GM21717 (cell line): ENCODE measurements around the gene SEPTIN5.
"Not testable (repeated sequence)": the region's sequence is repeated elsewhere in the genome, so short reads cannot be mapped to it uniquely, and the experiment has no call there.

Experiments used
- ATAC-seq: cut with Tn5 transposase; IDR thresholded peaks from one replicate; pipeline ENCODE4 v1.9.1; 2021; ENCODE audit warnings: mild to moderate bottlenecking, moderate library complexity; ENCODE audit not compliant: unreplicated experiment

Gene SEPTIN5

GRCh38 chr22:19680287-19680881 is 33.9 kb upstream of the SEPTIN5 start:
- ATAC-seq = no peak

GRCh38 chr22:19680911-19681862 is 33.1 kb upstream of the SEPTIN5 start:
- ATAC-seq = no peak

- ATAC-seq = no peak
Measured at GRCh38 chr22:19681863-19682245, 32.4 kb upstream of the SEPTIN5 start.

DNA sequence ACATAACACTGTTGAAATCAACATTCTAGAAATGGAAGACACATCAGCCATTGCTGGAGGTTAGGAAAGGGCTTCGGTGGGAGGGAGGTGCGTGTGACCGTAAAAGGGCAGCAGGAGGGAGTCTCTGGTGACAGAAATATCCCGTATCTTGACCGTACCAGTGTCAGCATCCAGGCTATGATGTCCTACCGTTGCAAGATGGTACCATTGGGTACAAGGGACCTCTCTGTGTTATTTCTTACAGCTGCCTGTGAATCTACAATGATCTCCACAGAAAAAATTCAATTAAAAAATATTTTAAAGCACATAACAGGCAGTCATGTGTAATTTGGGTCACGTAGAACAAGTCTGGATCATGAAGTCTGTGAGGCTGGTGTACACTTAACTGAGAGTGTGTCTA is 27.4 kb upstream of the SEPTIN5 start:
- no peak for ATAC-seq

GRCh38 chr22:19687561-19688300 is 26.6 kb upstream of the SEPTIN5 start:
- ATAC-seq = no peak

DNA sequence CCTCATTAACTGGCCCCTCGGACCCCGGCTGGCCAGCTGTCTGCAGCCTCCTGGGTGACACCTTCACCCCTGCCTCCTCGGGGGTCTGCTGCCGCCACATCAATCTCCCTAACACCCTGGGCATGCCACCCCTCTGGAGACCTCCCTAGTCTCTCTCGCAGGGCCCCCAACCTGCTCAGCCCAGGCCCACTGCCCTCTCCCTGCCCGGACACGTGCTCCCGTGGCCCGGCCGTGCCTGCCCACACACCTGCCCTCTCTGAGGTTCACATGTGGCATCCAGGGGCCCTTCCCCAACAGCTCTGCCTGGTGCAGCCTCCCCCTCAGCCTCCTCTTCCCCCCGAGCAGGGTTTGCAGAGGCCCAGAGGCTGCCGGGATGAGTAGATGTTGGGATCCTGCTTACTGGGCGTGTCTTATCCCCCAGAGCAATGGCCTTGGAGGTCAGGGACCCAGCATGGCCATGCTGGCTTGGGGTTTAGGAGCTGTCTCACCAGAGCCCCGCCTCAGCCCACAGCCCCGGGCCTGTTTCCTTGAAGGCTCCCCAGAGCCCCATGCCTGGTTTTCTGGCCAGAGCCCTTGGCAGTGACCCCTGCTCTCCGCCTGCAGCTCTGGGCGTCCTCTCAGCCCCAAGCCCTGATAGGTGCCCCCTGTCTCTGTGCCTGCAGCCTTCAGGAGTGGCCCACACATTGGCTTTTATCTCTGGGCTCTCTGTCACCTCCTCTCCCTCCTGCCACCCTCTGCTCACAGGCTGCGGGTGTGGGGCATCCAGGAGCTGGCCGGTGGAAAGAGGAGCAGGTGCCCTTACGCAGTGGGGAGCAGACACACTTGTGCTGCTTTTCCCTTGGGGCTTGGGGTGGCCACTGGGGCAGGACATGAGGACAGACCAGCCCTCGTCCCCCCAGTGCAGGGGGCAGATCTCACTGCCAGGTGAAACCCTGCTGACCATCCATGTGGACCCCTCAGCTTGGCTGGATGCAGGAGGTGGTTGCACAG is 25.7 kb upstream of the SEPTIN5 start:
- no peak for ATAC-seq

GRCh38 chr22:19689408-19689807 is 24.9 kb upstream of the SEPTIN5 start:
- no peak for ATAC-seq

GRCh38 chr22:19691007-19691720 is 23.1 kb upstream of the SEPTIN5 start:
- no peak for ATAC-seq

DNA sequence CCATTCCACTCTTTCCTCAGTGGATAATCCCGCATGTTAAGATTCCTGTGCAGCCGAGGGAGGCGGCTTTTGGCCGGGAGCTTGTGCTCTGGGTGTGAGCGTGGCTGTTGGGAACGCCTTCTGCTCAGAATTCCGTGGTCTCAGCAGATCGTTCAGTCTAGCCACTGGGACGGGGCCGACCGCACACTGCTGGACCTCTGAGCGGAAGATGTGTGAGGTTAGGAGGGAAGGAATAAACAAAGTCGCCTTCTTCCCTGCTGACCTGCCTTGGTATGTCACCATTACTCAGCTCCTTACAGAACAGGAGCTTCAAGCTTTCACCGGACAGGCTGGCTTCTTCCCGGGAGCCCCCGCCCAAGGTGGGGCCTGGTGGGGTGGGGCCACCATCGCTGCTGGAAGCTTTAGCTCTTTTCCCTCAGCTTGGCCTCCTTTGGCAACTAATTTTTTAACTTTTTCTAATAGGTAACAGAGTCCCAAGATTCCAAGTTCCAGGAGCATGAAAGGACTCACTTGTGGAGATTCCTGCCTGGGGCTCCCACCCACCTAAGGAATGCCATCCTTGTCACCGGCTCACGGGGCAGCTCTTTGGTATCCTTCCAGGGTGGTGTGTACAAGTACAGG is 22.5 kb upstream of the SEPTIN5 start:
- ATAC-seq = no peak

DNA sequence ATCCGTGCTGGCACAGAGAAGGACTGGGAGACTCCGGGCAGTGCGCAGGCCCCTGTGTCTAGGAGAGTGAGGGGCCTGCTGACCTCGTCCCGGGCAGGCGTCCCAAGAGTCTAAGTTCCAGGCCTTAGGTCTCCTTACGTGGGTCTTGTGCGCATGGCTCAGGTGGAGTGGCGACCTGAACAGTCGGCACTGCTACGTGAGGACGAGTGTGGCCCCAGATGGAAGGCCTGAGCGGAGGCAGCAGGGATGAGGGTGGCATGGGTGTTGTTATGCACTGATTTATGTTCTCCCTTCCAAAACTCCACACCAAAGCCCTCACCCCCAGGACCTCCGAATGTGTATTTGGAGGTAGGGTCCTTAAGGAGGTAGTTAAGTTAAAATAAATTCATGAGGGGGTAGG is 20.7 kb upstream of the SEPTIN5 start:
- no peak for ATAC-seq

GRCh38 chr22:19693981-19694670 is 20.2 kb upstream of the SEPTIN5 start:
- ATAC-seq = no peak

DNA sequence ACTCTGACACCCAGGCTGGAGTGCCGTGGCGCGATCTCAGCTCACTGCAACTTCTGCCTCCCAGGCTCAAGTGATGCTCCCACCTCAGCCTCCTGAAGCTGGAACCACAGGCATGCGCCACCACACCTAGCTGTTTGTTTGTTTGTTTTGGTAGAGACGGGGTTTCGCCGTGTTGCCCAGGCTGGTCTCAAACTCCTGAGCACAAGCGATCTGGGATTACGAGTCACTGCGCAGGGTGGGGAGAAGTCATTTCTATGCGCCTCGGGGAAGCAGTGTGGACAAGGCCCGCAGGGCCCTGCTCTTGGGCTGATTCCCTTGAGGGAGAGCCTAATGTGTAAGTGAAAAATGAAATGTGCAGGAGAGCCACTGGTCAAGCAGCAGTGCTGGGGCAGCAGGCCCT is 19.6 kb upstream of the SEPTIN5 start:
- no peak for ATAC-seq

DNA sequence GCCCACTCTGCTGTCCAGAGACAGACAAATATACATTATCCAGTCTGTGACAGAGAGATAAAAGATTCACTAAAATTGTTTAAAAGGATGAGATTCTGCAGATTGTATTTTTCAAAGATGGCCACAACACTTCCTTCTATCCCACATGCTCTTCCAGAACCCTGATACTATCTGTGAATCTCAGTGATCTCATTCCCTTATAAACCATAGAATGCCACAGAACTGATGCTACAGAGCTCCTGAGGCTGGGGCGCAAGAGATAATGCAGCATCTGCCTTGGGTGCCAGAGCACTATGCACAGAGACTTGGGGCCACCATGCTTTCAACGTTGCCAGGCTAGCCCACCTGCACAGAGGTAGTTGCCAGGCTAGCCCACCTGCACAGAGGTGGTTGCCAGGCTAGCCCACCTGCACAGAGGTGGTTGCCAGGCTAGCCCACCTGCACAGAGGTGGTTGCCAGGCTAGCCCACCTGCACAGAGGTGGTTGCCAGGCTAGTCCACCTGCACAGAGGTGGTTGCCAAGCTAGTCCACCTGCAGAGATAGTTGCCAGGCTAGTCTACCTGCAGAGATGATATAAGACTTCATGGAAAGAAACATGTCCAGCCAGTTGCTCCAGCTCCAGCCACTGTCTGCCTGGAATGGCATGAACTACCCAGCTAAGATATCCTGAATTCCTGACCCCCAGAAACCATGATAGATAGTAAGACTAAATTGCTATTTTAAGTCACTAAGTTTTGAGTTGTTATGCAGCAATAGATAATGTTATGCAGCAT is 17.6 kb upstream of the SEPTIN5 start:
- ATAC-seq = no peak

DNA sequence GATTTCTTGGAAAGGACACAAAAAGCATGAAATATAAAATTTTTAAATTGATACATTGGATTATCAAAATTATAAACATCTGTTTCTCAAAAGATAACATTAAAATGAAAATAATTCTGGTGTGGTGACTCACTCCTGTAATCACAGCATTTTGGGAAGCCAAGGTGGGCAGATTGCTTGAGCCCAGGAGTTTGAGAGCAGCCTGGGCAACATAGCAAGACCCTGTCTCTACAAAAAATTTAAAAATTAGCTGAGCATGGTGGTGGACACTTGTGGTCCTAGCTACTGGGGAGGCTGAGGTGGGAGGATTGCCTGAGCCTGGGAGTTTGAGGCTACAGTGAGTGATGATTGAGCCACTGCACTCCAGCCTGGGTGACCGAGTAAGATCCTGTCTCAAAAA is 16.4 kb upstream of the SEPTIN5 start:
- not testable (repeated sequence) for ATAC-seq

DNA sequence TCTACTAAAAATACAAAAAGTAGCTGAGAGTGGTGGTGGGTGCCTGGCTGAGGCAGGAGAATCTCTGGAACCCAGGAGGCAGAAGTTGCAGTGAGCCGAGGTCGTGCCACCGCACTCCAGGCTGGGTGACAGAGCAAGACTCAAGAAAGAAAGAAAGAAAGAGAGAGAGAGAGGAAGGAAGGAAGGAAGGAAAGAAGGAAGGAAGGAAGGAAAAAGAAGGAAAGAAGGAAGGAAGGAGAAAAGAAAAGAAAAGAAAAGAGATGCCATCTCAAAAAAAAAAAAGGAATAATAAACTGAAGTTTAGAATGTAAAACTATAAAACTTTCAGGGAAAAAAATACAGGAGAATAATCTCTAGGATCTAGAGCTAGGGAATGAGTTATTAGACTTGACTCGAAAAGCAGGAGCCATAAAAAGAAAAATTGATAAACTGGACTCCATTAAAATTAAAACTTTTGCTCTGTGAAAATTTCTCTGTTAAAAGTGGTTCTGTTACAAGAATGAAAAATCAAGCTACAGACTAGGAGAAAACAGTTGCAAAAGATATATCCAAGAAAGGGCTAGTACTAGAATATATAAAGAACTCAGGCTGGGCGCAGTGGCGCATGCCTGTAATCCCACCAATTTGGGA is 13.4 kb upstream of the SEPTIN5 start:
- ATAC-seq = no peak

- no peak for ATAC-seq
Measured at GRCh38 chr22:19701420-19702145, 12.7 kb upstream of the SEPTIN5 start.

DNA sequence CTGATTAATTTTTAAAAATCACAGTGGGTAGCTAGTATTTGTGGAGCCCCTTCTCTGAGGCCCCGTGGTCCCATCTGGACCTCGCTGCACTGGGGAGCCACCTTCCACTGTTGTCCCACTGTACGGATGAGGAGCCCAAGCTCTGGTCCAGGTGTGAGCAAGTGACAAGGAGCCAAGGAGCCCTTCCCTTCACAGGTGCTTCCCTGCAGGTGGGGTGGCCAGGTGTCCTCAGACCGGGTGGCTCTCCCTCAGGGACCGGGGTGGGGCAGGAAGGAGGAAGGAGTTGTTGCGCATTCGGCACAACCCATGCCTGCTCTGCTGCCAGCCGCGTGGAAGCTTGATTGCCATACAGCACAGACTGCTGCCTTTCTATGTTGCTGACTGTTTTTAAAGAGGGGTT is 10.4 kb upstream of the SEPTIN5 start:
- ATAC-seq = no peak
